ENCODE measurements around the gene MEGF6. TPM values are rescaled to one million over a fixed set of nuclear protein-coding genes. Genes with fewer than 3 reads are reported as not detected.

Gene MEGF6
- total and polyA plus RNA-seq, 2 of the 8 experiments (the other 6 are each of a cell fraction or from before 2014, with no cell fraction given), result 4.1 to 14.8 TPM

DNA sequence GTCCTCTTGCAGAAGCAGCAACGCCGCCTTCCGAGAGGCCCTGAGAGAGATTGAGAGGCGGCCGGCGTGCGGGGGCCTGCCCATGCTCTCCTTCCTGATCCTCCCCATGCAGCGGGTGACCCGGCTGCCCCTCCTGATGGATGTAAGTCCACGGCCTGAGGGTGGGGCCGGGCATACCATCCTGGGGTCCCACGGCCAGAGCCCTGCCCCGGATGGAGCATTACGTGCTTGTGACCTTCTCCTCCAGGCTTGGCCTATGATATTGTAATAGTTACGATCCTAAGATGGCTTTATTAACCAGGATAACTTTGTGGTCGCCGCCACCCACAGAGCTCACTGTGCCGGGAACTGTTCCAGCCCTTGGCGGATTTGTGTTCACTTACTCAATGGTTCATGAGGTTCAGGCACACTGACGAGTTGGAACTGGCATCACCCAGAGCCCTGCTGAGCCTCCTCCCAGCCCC lies 137.9 kb downstream of the MEGF6 start:
- Histone ChIP-seq H3K4ac (replicated peaks; ENCODE audit: insufficient read length, low read depth, low read length) (no peak overlapping the region), H3K14ac (ENCODE audit: insufficient read length) (no peak overlapping the region), H4K5ac (ENCODE audit: insufficient read length, low read depth, low read length) (no peak overlapping the region), H3K9me3 (ENCODE audit: insufficient read depth in 2 of 2, low read depth in 1 of 2, low read length in 1 of 2) (no peaks in the 10 kb centered on the region), H3K4me2 (ENCODE audit: insufficient read depth in 1 of 2, low read depth in 2 of 2, low read length in 2 of 2) (no peak overlapping the region), H3K23me2 (ENCODE audit: low read depth, low read length) (peaks cover 5% of the 10 kb centered on the region; the same call in 1 of the 2 replicates), H4K91ac (replicated peaks; ENCODE audit: insufficient read length, low read length) (no peak overlapping the region), H3K4me1 (replicated peaks in 1 of 4; ENCODE audit: control insufficient read depth in 3 of 4, insufficient read depth in 4 of 4, low read length in 3 of 4) (peaks cover 0 to 22% (median 16%) of the 10 kb centered on the region in 4 experiments; a peak in 6 of 7 replicates), H3K79me2 (ENCODE audit: control insufficient read depth in 1 of 2, insufficient read depth in 2 of 2, low read length in 2 of 2) (no peaks in the 10 kb centered on the region), H2BK20ac (ENCODE audit: low read length) (no peak overlapping the region), H3K79me1 (ENCODE audit: low read depth, low read length) (no peaks in the 10 kb centered on the region; the same call in 1 of the 2 replicates), H3K27me3 (replicated peaks in 1 of 4; ENCODE audit: control insufficient read depth in 3 of 4, extremely low read depth in 1 of 4, insufficient read depth in 3 of 4, low read length in 3 of 4) (no peaks in the 10 kb centered on the region), H4K8ac (ENCODE audit: extremely low read depth, insufficient read depth, low read length) (no peak overlapping the region), H3K4me3 (ENCODE audit: extremely low read depth in 1 of 4, insufficient read depth in 2 of 4, low read depth in 3 of 4, low read length in 4 of 4) (no peak overlapping the region), H2AK5ac (ENCODE audit: low read depth, low read length) (no peak overlapping the region), H2BK15ac (ENCODE audit: low read length) (no peak overlapping the region), H3K36me3 (ENCODE audit: control insufficient read depth in 2 of 4, insufficient read depth in 4 of 4, low read length in 3 of 4) (peaks cover 0 to 20% (median 6%) of the 10 kb centered on the region in 4 experiments; a peak in 5 of 8 replicates), H2AFZ (ENCODE audit: low read length) (no peak overlapping the region), H4K20me1 (replicated peaks in 1 of 2; ENCODE audit: control insufficient read depth in 1 of 2, insufficient read depth in 2 of 2, low read length in 2 of 2) (peaks cover 2 to 11% of the 10 kb centered on the region in 2 experiments), H2BK120ac (replicated peaks; ENCODE audit: low read depth, low read length) (no peak overlapping the region), H3K23ac (ENCODE audit: insufficient read length) (no peak overlapping the region), H2BK5ac (ENCODE audit: low read depth, low read length) (no peak overlapping the region; the same call in 1 of the 2 replicates), H3K18ac (ENCODE audit: extremely low read depth, low read length) (no peak overlapping the region), H3K56ac (replicated peaks; ENCODE audit: insufficient read length, low read depth, low read length) (no peak overlapping the region), H2BK12ac (ENCODE audit: low read depth, low read length) (no peak overlapping the region), H3K9ac (replicated peaks in 1 of 4; ENCODE audit: extremely low read depth in 1 of 4, low read depth in 3 of 4, low read length in 3 of 4) (no peak overlapping the region), H3K27ac (ENCODE audit: low read depth, low read length) (no peak overlapping the region)
- DNase-seq (ENCODE audit: low read depth in 1 of 2, low spot score in 2 of 2), result no peak
- CTCF ChIA-PET (ENCODE audit: partially characterized antibody), result interaction anchor here (1.4 to 3.1 kb wide), 6 partner anchors 8 to 21 kb away, joined by 3 to 39 read pairs (median 18); no protein-coding TSS in a partner anchor
- TF ChIP-seq ASH2L (IDR thresholded peaks at IDR 0.05; ENCODE audit: low read length), result no peak
- TF ChIP-seq SP2 (IDR thresholded peaks at IDR 0.05; ENCODE audit: low read length), result no peak
- TF ChIP-seq RAD21 (IDR thresholded peaks at IDR 0.05 in 1 of 2, conservative IDR thresholded peaks at IDR 0.05 in 1 of 2; ENCODE audit: low read depth in 2 of 2, low read length in 2 of 2), result no peak
- TF ChIP-seq SRF (IDR thresholded peaks at IDR 0.05; ENCODE audit: low read depth, low read length), result no peak
- TF ChIP-seq TEAD4 (IDR thresholded peaks at IDR 0.05; ENCODE audit: low read depth, low read length), result no peak
- WGBS, 2 experiments (ENCODE audit: extremely low coverage in 1 of 2, insufficient coverage in 1 of 2, insufficient read length in 1 of 2, insufficient replicate concordance in 2 of 2, low coverage in 1 of 2, low lambda C conversion rate in 2 of 2, missing lambda C conversion rate in 1 of 2), result 93% methylated on average over 20 of the region's 20 CpGs; no CpG with 5 or more reads in 1 of the 2 experiments
- POLR2A ChIA-PET (ENCODE audit: partially characterized antibody), result interaction anchor here (3.7 kb wide), 1 partner anchor 19 kb away, joined by 26 read pairs; the partner anchor contains the start of gene ARHGEF16
- FAIRE-seq, result no peak

All from H1 (cell line).